GM18867 (cell line): ENCODE results near the gene CFL1.

Source experiments
- ATAC-seq: cut with Tn5 transposase; IDR thresholded peaks from one replicate; pipeline ENCODE4 v1.9.1; 2021; ENCODE audit warnings: mild to moderate bottlenecking, moderate library complexity; ENCODE audit not compliant: unreplicated experiment

CFL1 gene

GRCh38 chr11:65888163-65888814 is 30.3 kb upstream of the CFL1 start, which contains the start of gene FIBP:
Gene FIBP, minus strand, starts transcription at chr11:65888471. Its CDS starts 53 bp downstream, at chr11:65888418.
- peak; percentile 45 for ATAC-seq

DNA sequence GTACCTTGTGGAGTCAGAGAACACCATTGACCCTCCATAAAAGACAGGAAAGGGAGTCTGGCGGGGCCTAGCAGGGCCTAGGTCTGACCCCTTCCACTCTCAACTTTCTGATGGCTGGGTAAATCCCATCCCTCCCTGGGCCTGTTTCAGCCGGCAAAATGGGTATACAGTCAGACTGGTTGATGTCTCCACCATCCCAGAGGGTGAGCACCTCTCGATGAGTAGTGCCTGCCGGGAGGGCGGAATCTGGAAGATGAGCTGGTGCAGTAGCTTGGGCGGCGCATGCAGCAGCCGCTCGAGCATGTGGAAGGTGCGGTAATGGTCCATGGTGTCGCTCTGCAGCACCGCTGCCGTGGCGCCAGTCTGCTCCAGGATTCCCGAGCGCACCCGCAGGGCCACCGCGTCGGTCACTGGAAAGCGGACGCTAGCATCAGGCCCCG is 29.8 kb upstream of the CFL1 start:
- ATAC-seq: peak; percentile 1

DNA sequence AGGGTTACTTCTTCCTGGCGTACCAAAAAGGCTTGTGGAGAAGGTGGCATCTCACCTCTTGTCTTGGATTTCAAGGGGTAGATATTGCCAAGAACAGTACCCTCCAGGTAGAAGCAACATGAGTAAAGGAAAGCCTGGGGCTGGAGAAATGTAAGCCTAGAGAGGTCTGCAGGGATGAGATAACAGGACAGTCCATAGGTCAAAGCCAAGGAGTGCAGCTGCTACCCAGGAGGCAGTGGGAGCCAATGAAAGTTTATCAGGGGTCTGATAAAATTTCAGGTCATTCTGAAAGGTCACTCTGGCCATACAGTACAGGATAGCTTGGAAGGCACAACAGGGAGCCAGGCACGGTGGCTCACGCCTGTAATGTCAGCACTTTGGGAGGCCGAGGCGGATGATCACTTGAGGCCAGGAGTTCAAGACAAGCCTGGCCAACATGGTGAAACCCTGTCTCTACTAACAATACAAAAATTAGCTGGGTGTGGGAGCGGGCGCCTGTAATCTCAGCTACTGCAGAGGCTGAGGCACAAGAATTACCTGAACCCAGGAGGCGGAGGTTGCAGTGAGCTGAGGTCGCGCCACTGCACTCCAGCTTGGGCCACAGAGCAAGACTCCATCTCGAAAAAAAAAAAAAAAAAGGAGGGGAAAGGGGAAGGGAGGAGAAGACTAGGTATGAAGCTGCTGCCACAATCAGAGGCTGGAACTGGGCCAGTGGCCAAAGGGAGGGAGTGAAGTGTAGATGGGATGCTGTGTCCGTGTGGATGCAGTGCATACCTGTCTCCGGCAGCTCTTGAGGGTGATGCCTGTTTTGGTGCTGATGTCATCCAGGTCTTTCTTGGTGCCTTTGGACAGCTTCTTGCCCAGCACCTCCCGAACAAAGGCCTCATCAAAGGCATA is 29.1 kb upstream of the CFL1 start:
- no peak for ATAC-seq

- ATAC-seq: no peak
These were observed 28.0 kb upstream of the CFL1 start for GRCh38 chr11:65885808-65886536.

DNA sequence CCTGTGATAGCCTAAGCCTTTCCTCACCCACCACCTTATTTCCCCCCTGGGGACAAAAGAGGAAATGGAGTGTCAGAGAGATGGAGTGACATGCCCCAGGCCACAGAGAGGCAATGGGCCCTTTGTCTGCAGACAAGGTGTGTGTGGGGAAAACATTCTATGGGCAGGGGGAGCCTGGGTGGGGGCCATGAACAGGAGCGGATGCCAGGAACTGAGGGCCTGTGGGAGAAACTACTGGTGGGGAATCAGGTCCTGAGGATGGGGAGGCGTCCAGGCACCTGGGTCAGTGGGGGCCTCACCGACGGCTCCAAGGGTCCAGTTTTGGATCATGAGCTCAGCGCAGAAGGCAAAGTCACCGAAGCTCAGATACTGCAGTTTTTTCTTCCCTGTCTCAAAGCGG is 27.3 kb upstream of the CFL1 start:
- ATAC-seq: no peak

GRCh38 chr11:65884716-65885092 is 26.7 kb upstream of the CFL1 start:
- ATAC-seq: peak; percentile 33

DNA sequence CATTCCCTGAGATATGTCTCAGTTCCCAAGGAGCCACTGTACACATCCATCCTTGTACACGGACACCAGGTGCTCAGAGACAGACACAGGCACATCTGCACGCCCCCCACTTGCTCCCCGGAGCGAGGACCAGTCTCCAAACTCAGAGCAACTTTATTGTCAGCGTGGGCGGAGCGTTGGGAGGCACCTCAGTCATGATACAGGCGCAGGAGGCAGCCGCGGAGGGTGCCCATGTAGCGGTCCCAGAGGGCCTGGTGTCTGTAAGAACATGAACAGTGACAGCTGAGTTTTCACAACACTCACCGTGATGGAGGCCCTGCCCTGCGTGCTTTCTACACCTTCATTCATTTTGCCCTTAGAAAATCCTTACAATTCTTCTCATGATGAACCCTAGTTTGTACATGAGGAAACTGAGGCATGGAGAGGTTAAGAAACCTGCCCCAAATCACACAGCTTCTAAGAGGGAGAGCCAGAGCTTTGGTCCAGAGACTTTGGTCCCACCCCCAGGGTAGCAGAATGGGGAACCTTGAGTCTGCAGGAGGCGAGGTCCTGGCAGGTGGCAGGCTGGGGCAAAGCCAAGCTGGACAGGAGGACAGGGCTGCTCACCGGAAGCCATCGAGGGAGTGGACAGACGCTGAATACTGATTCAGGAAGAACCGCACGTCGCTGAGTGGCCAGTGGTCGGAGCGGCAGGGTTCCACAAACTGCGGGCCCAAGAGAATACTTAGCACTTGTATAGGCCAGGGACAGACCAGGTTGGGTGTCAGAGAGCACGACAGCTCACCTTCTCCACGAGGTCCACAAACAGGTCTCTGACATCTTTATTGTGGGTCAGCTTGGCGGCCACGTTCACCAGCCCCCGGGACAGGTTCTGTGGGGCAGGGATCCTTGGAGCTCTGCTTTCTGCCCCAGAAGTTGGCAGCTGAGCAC is 26.1 kb upstream of the CFL1 start:
- ATAC-seq: no peak

- no peak for ATAC-seq
These were observed 25.2 kb upstream of the CFL1 start for GRCh38 chr11:65883058-65883761.

DNA sequence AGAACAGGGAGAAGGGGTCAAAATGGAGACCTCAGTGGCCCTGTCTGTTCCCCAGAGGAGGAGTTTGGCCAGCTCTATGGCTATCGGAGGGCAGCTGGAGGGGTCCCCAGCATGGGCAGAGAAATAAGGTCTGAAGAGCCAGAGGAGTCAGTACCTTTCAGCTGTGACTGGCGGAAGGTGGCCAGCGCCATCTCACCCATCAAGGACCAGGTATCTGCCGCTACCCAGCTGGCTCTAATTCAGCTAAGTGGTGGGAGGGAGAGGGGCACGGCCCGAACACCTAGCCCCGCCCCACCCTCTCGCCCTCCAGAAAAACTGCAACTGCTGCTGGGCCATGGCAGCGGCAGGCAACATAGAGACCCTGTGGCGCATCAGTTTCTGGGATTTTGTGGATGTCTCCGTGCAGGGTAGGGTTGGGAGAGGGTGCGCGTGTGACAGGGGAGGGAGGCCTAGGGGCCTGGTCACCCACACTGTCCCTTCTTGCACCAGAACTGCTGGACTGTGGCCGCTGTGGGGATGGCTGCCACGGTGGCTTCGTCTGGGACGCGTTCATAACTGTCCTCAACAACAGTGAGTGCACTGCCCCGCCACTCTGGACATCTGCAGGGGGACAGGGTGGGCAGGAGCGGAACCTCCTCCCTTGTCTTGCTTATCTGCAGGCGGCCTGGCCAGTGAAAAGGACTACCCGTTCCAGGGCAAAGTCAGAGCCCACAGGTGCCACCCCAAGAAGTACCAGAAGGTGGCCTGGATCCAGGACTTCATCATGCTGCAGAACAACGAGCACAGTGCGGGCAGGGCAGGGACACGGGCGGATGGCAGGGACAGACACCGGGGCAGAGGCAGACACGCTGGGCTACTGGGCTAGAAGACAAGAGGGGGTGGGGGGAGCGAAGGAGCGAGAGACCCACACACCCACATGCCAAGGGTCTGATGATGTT is 24.4 kb upstream of the CFL1 start:
- ATAC-seq: no peak

DNA sequence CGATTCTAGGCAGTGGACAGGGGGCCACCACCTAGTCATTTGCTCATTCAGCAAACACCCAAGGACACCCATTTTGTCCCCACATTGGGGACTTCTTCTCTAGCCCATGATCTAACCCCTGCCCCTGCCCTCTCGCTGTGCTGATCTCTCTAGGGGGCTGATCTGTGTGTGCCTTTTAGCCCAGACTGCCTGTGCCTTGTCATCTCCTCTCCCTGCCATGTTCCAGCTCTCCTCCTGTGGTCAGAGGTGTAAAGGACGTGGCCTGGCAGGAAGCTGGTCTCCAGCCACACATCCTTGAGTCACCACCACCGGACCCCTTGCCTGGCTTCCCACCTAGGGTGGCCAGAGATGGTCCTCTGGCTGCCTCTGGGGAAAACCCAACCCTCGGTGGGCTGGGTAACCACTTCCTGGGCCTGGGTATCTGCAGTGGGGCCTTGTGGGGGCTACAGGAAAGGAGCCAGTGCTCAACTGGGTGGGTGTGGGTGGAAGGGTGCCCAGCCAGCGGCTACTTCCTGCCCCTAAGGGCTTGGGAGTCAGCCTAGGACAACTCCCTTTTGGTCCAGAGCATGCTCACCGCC is 23.0 kb upstream of the CFL1 start:
- no peak for ATAC-seq

- no peak for ATAC-seq
These were observed 22.0 kb upstream of the CFL1 start for GRCh38 chr11:65880027-65880426.

DNA sequence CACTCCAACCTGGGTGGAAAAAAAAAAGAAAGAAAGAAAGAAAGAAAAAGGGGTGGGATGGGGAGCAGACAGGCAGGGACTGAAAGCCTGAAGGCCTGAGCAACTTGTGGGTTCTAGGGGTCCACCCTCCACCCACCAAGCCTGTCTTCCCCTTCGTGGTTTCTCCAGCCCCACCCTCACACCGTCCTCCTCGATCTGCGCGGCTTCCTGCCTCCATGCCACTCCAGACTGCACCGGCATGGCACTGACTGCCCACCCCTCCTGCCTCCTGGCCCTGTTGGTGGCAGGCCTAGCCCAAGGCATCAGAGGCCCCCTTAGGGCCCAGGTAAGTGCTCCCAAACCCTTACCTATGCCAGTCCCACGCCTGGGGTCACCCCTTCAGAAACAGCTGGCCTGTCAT is 21.6 kb upstream of the CFL1 start, which contains the start of gene CTSW:
Gene CTSW, plus strand, starts transcription at position 221 of the 400 bp plus-strand sequence. Its CDS starts 18 bp downstream, at position 239.
- ATAC-seq: no peak

DNA sequence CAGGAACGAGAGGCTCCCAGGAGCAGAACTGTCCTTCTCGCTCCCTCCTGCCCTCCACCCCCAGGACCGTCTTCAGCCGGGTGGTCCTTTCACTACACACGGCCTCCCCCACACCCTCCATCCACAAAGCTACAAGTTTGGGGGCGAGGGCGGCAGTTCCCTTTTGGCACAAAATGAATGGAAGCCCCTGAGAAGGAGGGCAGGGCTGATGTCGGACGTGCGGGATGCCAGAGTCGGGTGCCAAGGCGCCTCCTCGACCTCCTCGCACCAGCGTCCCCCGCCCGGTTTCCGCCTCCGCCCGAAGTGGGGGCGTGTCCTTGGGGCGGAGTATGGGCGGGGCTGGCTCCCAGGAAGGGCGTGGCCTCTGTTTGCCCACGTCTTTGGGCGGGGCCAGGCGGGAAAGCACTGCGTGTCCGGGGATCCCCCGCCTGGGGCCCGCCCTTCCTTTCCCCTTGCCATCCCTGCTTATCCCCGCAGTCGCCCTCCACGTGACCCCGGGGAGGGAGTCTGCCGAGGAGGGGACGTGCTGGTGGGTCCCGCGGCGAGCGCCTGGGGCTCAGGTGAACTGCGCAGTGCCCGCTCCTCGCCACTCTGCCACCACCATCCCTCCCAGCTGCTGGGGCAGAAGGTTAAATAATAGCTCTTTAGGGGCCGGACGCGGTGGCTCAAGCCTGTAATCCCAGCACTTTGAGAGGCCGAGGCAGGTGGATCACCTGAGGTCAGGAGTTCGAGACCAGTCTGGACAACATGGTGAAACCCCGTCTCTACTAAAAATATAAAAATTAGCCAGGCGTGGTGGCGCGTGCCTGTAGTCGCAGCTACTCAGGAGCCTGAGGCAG is 15.6 kb upstream of the CFL1 start:
- ATAC-seq: peak; percentile 82

DNA sequence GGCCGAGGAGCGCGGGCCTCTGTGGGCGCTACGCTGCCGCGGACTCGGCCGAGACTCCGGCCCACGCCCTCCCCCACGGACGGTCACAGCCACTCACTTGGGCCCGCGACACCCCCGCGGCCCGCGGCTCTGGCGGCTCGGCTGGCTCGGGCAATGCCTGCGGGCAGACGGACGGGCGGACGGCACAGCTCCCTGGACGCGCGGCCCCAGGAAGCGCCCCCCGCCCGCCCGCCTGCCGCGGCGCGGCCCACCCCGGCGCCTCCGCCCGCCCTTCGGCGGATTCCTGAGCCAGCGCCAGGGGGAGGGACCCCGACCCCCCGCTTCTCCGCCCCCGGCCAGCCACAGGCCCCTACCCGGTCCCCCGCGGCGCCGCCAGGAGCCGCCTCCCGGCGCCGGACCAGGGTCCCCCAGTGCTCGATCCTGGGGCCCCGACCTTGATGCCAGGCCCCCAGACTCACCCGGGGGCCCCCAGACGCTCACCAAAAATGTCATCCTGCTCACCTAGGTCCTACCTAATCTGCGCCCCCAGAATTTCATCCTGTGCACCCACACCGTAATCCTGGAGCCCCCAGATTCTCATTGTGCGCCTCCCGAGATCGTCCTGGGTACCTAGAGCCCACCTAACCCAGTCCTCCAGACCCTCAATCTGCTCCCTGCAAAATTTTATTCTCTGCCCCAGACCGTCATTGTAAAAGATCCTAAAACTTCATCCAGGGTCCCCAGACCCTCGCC is 14.8 kb upstream of the CFL1 start, which contains the start of gene EFEMP2:
Gene EFEMP2, minus strand, starts transcription at position 215 of the 732 bp plus-strand sequence. CDS start 446 bp downstream, outside the sequence.
- ATAC-seq: no peak

- no peak for ATAC-seq
These were observed 14.0 kb upstream of the CFL1 start for GRCh38 chr11:65871811-65872548.
